Progenitor cell of endocrine pancreas (in vitro differentiated cells): ENCODE data around the gene ENAH. TPM values are rescaled to one million over a fixed set of nuclear protein-coding genes. Genes with fewer than 3 reads are reported as not detected.

Source experiments
- DNase-seq: peaks from one replicate; pipeline ENCODE4 v3.0.0; 2021; ENCODE audit warnings: low spot score; ENCODE audit not compliant: unreplicated experiment
- H3K27ac Mint-ChIP-seq: 2 replicates; pipeline ENCODE4 v1.8.0; 2021; ENCODE audit warnings: mild to moderate bottlenecking, moderate library complexity, mixed read lengths
- H3K27me3 Mint-ChIP-seq: 2 replicates; pipeline ENCODE4 v1.8.0; 2021; ENCODE audit warnings: mixed read lengths
- H3K36me3 Mint-ChIP-seq: 2 replicates; pipeline ENCODE4 v1.8.0; 2022; ENCODE audit warnings: mixed read lengths; ENCODE audit not compliant: insufficient read depth
- H3K4me1 Mint-ChIP-seq: 2 replicates; pipeline ENCODE4 v1.8.0; 2021; ENCODE audit warnings: low read depth, mixed read lengths
- H3K4me3 Mint-ChIP-seq: 2 replicates; pipeline ENCODE4 v1.8.0; 2021; ENCODE audit warnings: low read depth, mild to moderate bottlenecking, moderate library complexity, mixed read lengths
- H3K9me3 Mint-ChIP-seq: 2 replicates; pipeline ENCODE4 v1.8.0; 2021; ENCODE audit warnings: low read depth, mixed read lengths
- CTCF ChIP-seq: fragments of 200-600 bp; sonication (generic); IDR thresholded peaks from one replicate; pipeline ENCODE4 v1.5.0; 2021; ENCODE audit warnings: antibody characterized with exemption, mild to moderate bottlenecking; ENCODE audit not compliant: unreplicated experiment
- total RNA-seq: library from RNA; stranded (reverse); gene quantifications from 2 replicates; pipeline ENCODE4 v1.2.1, GENCODE V29; 2021

Gene ENAH
- total RNA-seq, 1 donor from 2014 or later, result 217 TPM

- DNase-seq, result no peak
- Mint-ChIP-seq H3K4me1 (peaks cover 7% of the 10 kb centered on the region), H3K4me3 (no peak overlapping the region), H3K27me3 (peaks cover 15% of the 10 kb centered on the region), H3K36me3 (no peaks in the 10 kb centered on the region), H3K9me3 (no peaks in the 10 kb centered on the region), H3K27ac (no peak overlapping the region)
- TF ChIP-seq CTCF, result no peak
Observed at GRCh38 chr1:225684741-225685140, 31.8 kb upstream of the ENAH start.

- Mint-ChIP-seq H3K36me3 (no peaks in the 10 kb centered on the region), H3K27ac (no peak overlapping the region), H3K4me3 (no peak overlapping the region), H3K27me3 (peaks cover 31% of the 10 kb centered on the region), H3K4me1 (peaks cover 10% of the 10 kb centered on the region), H3K9me3 (no peaks in the 10 kb centered on the region)
- no peak for TF ChIP-seq CTCF
- DNase-seq, result no peak
Observed at GRCh38 chr1:225681231-225681630, 28.3 kb upstream of the ENAH start.

- Mint-ChIP-seq H3K36me3 (no peaks in the 10 kb centered on the region), H3K27me3 (peaks cover 30% of the 10 kb centered on the region), H3K27ac (no peak overlapping the region), H3K4me3 (no peak overlapping the region), H3K4me1 (peaks cover 10% of the 10 kb centered on the region), H3K9me3 (no peaks in the 10 kb centered on the region)
- DNase-seq, result no peak
- TF ChIP-seq CTCF, result no peak
Observed at GRCh38 chr1:225678545-225678944, 25.6 kb upstream of the ENAH start.

GRCh38 chr1:225677350-225678124 is 24.6 kb upstream of the ENAH start:
- peak; percentile 14 for DNase-seq
- Mint-ChIP-seq H3K9me3 (no peaks in the 10 kb centered on the region), H3K27ac (no peak overlapping the region), H3K4me1 (peaks cover 10% of the 10 kb centered on the region), H3K4me3 (peak overlapping the region; percentile 45), H3K36me3 (no peaks in the 10 kb centered on the region), H3K27me3 (peaks cover 24% of the 10 kb centered on the region)
- no peak for TF ChIP-seq CTCF

GRCh38 chr1:225674381-225674780 is 21.5 kb upstream of the ENAH start:
- peaks cover 6% of the 10 kb centered on the region for H3K4me1 Mint-ChIP-seq
- no peak for TF ChIP-seq CTCF
- H3K36me3 Mint-ChIP-seq, result no peaks in the 10 kb centered on the region
- no peak overlapping the region for H3K27ac Mint-ChIP-seq
- peaks cover 17% of the 10 kb centered on the region for H3K27me3 Mint-ChIP-seq
- H3K4me3 Mint-ChIP-seq, result no peak overlapping the region
- no peaks in the 10 kb centered on the region for H3K9me3 Mint-ChIP-seq
- DNase-seq, result no peak
